Activated CD4-positive, alpha-beta T cell treated with anti-CD3 and anti-CD28 coated beads, Interleukin-2, amount 10 ng/mL, durations not matched to agents 7 days and 5 days (primary cell): ENCODE results near the gene HEMK1. TPM values are rescaled to one million over a fixed set of nuclear protein-coding genes. Genes with fewer than 3 reads are reported as not detected.
A peak's percentile ranks its signal among the peaks of the same experiment; 100 is the strongest.

Experiments used
- CTCF ChIA-PET: fragments of 350-600 bp; sonication (Branson Sonifier 250); formaldehyde crosslinking; loops from one replicate; lab custom pipeline; 2021; ENCODE audit warnings: antibody characterized with exemption; lab: Charles Lee
- POLR2A ChIA-PET: fragments of 350-600 bp; sonication (Branson Sonifier 250); formaldehyde crosslinking; loops from one replicate; lab custom pipeline; 2021; ENCODE audit warnings: antibody characterized with exemption; lab: Charles Lee
- DNase-seq: peaks from one replicate; pipeline ENCODE4 v3.0.0-alpha.2; 2020
- H3K27ac Mint-ChIP-seq: one replicate; pipeline ENCODE4 v1.8.0; 2021; ENCODE audit warnings: mild to moderate bottlenecking, moderate library complexity, mixed read lengths
- H3K27me3 Mint-ChIP-seq: one replicate; pipeline ENCODE4 v1.8.0; 2021; ENCODE audit warnings: mixed read lengths
- H3K36me3 Mint-ChIP-seq: one replicate; pipeline ENCODE4 v1.8.0; 2021; ENCODE audit warnings: low read depth, mixed read lengths
- H3K4me1 Mint-ChIP-seq: one replicate; pipeline ENCODE4 v1.8.0; 2021; ENCODE audit warnings: mixed read lengths
- H3K4me3 Mint-ChIP-seq: one replicate; pipeline ENCODE4 v1.8.0; 2021; ENCODE audit warnings: mild to moderate bottlenecking, moderate library complexity, mixed read lengths
- H3K9me3 Mint-ChIP-seq: one replicate; pipeline ENCODE4 v1.8.0; 2021; ENCODE audit warnings: mixed read lengths
- total RNA-seq, 2 experiments: library from RNA; stranded (reverse); gene quantifications; one replicate each; pipeline ENCODE4 v1.2.3, GENCODE V29; 2021

The HEMK1 gene
- total RNA-seq, 2 experiments from 2014 or later: 42.3 to 49.0 TPM

GRCh38 chr3:50570508-50571279 is 1.4 kb downstream of the HEMK1 start:
- peaks cover 75% of the 10 kb centered on the region for H3K4me1 Mint-ChIP-seq
- CTCF ChIA-PET: interaction anchor here (0.6 to 17.2 kb wide), 14 partner anchors 11 to 1548 kb away, joined by 3 to 284 read pairs (median 6); partner anchors contain the start of genes CISH, MAPKAPK3 and RBM15B
- H3K27ac Mint-ChIP-seq: peak overlapping the region; percentile 94
- no peak for DNase-seq
- H3K4me3 Mint-ChIP-seq: peak overlapping the region; percentile 95
- no peaks in the 10 kb centered on the region for H3K27me3 Mint-ChIP-seq
- H3K9me3 Mint-ChIP-seq: no peaks in the 10 kb centered on the region
- H3K36me3 Mint-ChIP-seq: peaks cover 35% of the 10 kb centered on the region
- POLR2A ChIA-PET: interaction anchor here (0.6 to 7.0 kb wide), 8 partner anchors 16 to 141 kb away, joined by 3 to 168 read pairs (median 8); partner anchors contain the start of genes CISH and MAPKAPK3

DNA sequence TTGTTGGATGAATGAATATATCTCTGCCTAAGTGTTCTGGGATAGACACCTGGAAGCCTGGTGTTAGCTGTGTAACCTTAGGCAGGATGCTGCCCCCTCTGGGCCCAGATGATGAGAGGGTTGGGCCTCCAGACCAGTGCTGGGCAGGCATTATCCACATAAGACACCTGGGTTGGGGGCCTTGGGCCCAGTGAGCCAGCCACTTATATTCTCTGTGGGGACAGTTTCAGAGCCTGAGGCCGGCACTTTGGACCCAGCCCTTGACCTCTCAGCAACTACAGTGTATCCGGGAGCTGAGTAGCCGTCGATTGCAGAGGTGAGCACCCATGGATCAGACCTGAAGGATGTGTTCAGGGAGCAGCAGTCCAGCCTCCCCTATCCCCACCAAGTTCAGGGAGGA is 2.2 kb downstream of the HEMK1 start:
- no peak for DNase-seq
- H3K4me3 Mint-ChIP-seq: peak overlapping the region; percentile 95
- POLR2A ChIA-PET: interaction anchor here (1.5 to 7.0 kb wide), 4 partner anchors 19 to 39 kb away, joined by 7 to 168 read pairs (median 60); partner anchors contain the start of gene CISH
- H3K36me3 Mint-ChIP-seq: peaks cover 42% of the 10 kb centered on the region
- H3K27me3 Mint-ChIP-seq: no peaks in the 10 kb centered on the region
- CTCF ChIA-PET: interaction anchor here (0.6 to 17.2 kb wide), 11 partner anchors 8 to 1547 kb away, joined by 3 to 284 read pairs (median 7); partner anchors contain the start of genes CISH, MAPKAPK3 and RBM15B
- peaks cover 75% of the 10 kb centered on the region for H3K4me1 Mint-ChIP-seq
- no peaks in the 10 kb centered on the region for H3K9me3 Mint-ChIP-seq
- H3K27ac Mint-ChIP-seq: peak overlapping the region; percentile 94

DNA sequence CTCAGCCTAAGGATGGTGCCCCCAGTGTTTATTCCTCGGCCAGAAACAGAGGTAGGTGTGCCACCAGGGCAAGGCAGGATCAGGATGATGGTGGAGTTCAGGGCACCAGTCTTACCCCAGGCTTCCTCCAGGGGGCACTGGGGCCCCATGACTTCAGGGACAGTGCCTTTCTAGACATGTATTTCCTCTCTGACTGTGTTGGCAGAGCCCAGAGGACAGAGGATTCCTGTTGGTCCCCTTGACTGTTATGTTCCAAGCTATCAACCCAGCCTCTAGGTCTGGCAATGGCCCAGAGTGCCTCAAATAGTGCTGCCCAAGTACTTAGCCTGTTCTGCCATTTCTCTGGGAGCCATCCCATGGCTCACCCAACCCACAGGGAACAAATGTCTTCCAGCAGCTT is 2.8 kb downstream of the HEMK1 start:
- no peaks in the 10 kb centered on the region for H3K9me3 Mint-ChIP-seq
- DNase-seq: peak; percentile 86
- H3K27me3 Mint-ChIP-seq: no peaks in the 10 kb centered on the region
- peak overlapping the region; percentile 94 for H3K27ac Mint-ChIP-seq
- H3K36me3 Mint-ChIP-seq: peaks cover 49% of the 10 kb centered on the region
- POLR2A ChIA-PET: interaction anchor here (0.8 to 7.0 kb wide), 6 partner anchors 19 to 44 kb away, joined by 3 to 168 read pairs (median 21); partner anchors contain the start of gene CISH
- CTCF ChIA-PET: interaction anchor here (0.5 to 17.2 kb wide), 17 partner anchors 9 to 818 kb away, joined by 3 to 284 read pairs (median 6); partner anchors contain the start of genes CISH, MAPKAPK3 and RBM15B
- peaks cover 74% of the 10 kb centered on the region for H3K4me1 Mint-ChIP-seq
- H3K4me3 Mint-ChIP-seq: peak overlapping the region; percentile 95

DNA sequence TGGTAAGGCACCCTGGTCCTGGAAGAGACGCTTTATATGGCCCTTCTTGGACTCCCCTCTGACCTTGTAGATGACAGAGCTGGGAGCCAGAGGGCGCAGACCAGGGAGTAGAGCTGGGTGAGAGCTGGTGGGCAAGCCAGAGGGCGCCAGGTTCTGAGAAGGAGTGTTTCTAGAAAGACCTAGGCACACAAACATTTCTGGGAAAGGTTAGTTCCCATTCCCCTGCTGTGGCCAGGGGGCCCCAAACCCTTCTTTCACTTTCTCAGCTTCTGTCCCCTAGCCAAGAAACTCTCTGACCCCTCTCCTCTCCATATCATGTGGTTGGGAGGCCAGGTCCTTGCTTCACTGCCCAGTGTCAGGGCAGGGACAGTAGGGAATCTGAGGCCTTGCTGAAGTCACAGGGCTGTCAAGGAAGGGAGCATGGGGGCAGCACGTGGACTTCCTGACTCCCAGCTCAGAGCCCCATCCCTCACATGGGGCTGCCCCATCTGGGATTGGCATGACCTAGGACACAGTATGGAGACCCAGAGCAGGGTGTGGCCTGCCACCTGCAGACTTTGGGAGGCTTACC is 3.6 kb downstream of the HEMK1 start:
- Mint-ChIP-seq H3K36me3 (peaks cover 56% of the 10 kb centered on the region), H3K4me1 (peaks cover 79% of the 10 kb centered on the region), H3K27ac (peak overlapping the region; percentile 94), H3K27me3 (no peaks in the 10 kb centered on the region), H3K9me3 (no peaks in the 10 kb centered on the region), H3K4me3 (peak overlapping the region; percentile 95)
- ChIA-PET CTCF (interaction anchor here (0.6 to 17.2 kb wide), 16 partner anchors 9 to 817 kb away, joined by 3 to 284 read pairs (median 5); partner anchors contain the start of genes CISH, MAPKAPK3 and RBM15B), POLR2A (interaction anchor here (0.7 to 7.0 kb wide), 7 partner anchors 14 to 43 kb away, joined by 3 to 168 read pairs (median 8); partner anchors contain the start of gene CISH)
- DNase-seq: peak; percentile 47

GRCh38 chr3:50573566-50574443 is 4.5 kb downstream of the HEMK1 start:
- Mint-ChIP-seq H3K9me3 (no peaks in the 10 kb centered on the region), H3K27ac (peak overlapping the region; percentile 94), H3K36me3 (peaks cover 65% of the 10 kb centered on the region), H3K4me1 (peaks cover 82% of the 10 kb centered on the region), H3K4me3 (peak overlapping the region; percentile 95), H3K27me3 (no peaks in the 10 kb centered on the region)
- POLR2A ChIA-PET: interaction anchor here (0.7 to 7.0 kb wide), 7 partner anchors 10 to 36 kb away, joined by 3 to 168 read pairs (median 8); partner anchors contain the start of gene CISH
- peak; percentile 93 for DNase-seq
- CTCF ChIA-PET: interaction anchor here (0.6 to 17.2 kb wide), 10 partner anchors 8 to 226 kb away, joined by 3 to 284 read pairs (median 6); partner anchors contain the start of genes CISH and MAPKAPK3

- no peaks in the 10 kb centered on the region for H3K27me3 Mint-ChIP-seq
- H3K27ac Mint-ChIP-seq: peak overlapping the region; percentile 94
- POLR2A ChIA-PET: interaction anchor here (1.3 to 7.0 kb wide), 4 partner anchors 9 to 36 kb away, joined by 4 to 168 read pairs (median 20); partner anchors contain the start of gene CISH
- peak overlapping the region; percentile 95 for H3K4me3 Mint-ChIP-seq
- peaks cover 88% of the 10 kb centered on the region for H3K4me1 Mint-ChIP-seq
- H3K36me3 Mint-ChIP-seq: peaks cover 71% of the 10 kb centered on the region
- no peaks in the 10 kb centered on the region for H3K9me3 Mint-ChIP-seq
- no peak for DNase-seq
- CTCF ChIA-PET: interaction anchor here (1.0 to 17.2 kb wide), 4 partner anchors 15 to 79 kb away, joined by 3 to 284 read pairs (median 242); partner anchors contain the start of genes CISH and MAPKAPK3
Observed at GRCh38 chr3:50574444-50574831, 5.1 kb downstream of the HEMK1 start.

DNA sequence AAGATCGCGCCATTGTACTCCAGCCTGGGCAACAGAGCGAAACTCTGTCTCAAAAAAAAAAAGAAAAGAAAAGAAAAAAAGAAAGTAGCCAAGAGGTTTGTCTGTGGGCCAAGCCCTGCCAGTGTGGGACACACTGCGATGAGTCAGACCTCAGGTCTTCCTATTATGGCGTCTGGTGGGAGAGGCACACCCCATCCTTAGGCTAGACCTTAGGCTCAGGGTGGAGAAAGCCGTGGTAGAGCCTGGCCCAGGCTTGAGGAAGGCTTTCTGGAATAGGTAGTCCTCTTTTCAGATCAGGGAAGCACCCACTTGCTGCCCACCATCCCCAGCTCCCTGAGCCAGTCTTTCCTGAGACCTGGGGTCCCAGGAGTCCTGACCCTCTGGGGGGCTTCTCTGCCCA is 6.0 kb downstream of the HEMK1 start:
- no peak for DNase-seq
- peaks cover 73% of the 10 kb centered on the region for H3K36me3 Mint-ChIP-seq
- CTCF ChIA-PET: interaction anchor here (0.9 to 17.2 kb wide), 4 partner anchors 8 to 41 kb away, joined by 4 to 284 read pairs (median 242); partner anchors contain the start of genes C3orf18, CISH and MAPKAPK3
- H3K27me3 Mint-ChIP-seq: no peaks in the 10 kb centered on the region
- peak overlapping the region; percentile 94 for H3K27ac Mint-ChIP-seq
- H3K9me3 Mint-ChIP-seq: no peaks in the 10 kb centered on the region
- POLR2A ChIA-PET: interaction anchor here (7.0 kb wide), 1 partner anchor 35 kb away, joined by 168 read pairs; the partner anchor contains the start of gene CISH
- peaks cover 95% of the 10 kb centered on the region for H3K4me1 Mint-ChIP-seq
- peak overlapping the region; percentile 95 for H3K4me3 Mint-ChIP-seq

DNA sequence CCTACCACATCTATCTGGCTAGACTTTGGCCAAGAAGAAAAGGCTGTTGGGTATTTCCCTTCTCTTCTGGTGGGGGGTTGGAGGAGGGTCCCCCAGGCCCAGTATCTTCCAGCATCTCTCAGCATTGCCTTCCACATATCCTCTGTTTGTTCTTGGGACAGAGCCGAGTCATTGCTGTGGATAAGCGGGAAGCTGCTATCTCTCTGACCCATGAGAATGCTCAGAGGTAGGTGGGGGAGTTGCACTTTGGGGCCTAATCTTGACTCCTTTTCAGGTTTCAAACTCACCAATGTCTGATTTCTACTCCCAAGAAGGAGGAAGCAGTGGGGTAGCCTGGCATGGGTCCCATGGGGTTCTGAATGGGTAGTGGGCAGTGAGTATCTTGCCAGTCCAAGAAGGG is 8.0 kb downstream of the HEMK1 start:
- H3K27ac Mint-ChIP-seq: peak overlapping the region; percentile 69
- H3K4me3 Mint-ChIP-seq: no peak overlapping the region
- ChIA-PET CTCF (interaction anchor here (2.5 to 17.2 kb wide), 4 partner anchors 13 to 39 kb away, joined by 12 to 284 read pairs (median 242); partner anchors contain the start of genes CISH and MAPKAPK3), POLR2A (interaction anchor here (1.5 kb wide), 1 partner anchor 13 kb away, joined by 4 read pairs; no protein-coding TSS in a partner anchor)
- peaks cover 93% of the 10 kb centered on the region for H3K4me1 Mint-ChIP-seq
- no peaks in the 10 kb centered on the region for H3K27me3 Mint-ChIP-seq
- H3K9me3 Mint-ChIP-seq: no peaks in the 10 kb centered on the region
- H3K36me3 Mint-ChIP-seq: peaks cover 74% of the 10 kb centered on the region
- no peak for DNase-seq

GRCh38 chr3:50580683-50581458 is 11.5 kb downstream of the HEMK1 start:
- peaks cover 84% of the 10 kb centered on the region for H3K4me1 Mint-ChIP-seq
- H3K27ac Mint-ChIP-seq: peak overlapping the region; percentile 88
- H3K9me3 Mint-ChIP-seq: no peaks in the 10 kb centered on the region
- ChIA-PET POLR2A (no interaction called here), CTCF (interaction anchor here (1.1 to 17.2 kb wide), 7 partner anchors 8 to 74 kb away, joined by 3 to 284 read pairs (median 4); no protein-coding TSS in a partner anchor)
- no peak overlapping the region for H3K4me3 Mint-ChIP-seq
- no peaks in the 10 kb centered on the region for H3K27me3 Mint-ChIP-seq
- no peak for DNase-seq
- H3K36me3 Mint-ChIP-seq: peaks cover 92% of the 10 kb centered on the region

DNA sequence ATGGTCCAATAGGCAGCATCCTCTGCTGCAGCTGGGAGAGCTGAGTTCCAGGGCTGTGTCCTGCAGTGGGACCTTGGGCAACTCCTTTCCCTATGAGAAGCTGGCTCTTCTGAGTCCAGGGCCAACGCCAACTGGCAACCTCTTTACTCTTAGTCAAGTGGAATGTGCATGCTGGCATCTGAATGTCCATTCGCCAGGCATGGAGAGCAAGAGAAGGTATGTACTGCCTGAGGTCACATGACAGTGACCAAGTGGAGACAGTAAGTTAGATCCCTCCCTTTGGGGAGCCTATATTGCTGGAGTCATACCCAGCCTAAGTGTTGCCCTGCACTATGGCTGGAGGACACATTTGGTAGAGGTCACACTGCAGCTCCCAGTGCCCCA is 12.1 kb downstream of the HEMK1 start:
- Mint-ChIP-seq H3K36me3 (peaks cover 87% of the 10 kb centered on the region), H3K4me3 (no peak overlapping the region), H3K9me3 (no peaks in the 10 kb centered on the region), H3K4me1 (peaks cover 82% of the 10 kb centered on the region), H3K27me3 (no peaks in the 10 kb centered on the region), H3K27ac (peak overlapping the region; percentile 88)
- DNase-seq: no peak
- ChIA-PET POLR2A (no interaction called here), CTCF (interaction anchor here (0.9 to 17.2 kb wide), 8 partner anchors 8 to 919 kb away, joined by 3 to 284 read pairs (median 4); no protein-coding TSS in a partner anchor)
